ENCODE data around the gene BCL6B. TPM values are rescaled to one million over a fixed set of nuclear protein-coding genes. Genes with fewer than 3 reads are reported as not detected.
A peak's percentile ranks its signal among the peaks of the same experiment; 100 is the strongest.
"Not testable (repeated sequence)": the region's sequence is repeated elsewhere in the genome, so short reads cannot be mapped to it uniquely, and the experiment has no call there.

Gene BCL6B
- total RNA-seq, 1 donor from 2014 or later = 2.0 TPM

DNA sequence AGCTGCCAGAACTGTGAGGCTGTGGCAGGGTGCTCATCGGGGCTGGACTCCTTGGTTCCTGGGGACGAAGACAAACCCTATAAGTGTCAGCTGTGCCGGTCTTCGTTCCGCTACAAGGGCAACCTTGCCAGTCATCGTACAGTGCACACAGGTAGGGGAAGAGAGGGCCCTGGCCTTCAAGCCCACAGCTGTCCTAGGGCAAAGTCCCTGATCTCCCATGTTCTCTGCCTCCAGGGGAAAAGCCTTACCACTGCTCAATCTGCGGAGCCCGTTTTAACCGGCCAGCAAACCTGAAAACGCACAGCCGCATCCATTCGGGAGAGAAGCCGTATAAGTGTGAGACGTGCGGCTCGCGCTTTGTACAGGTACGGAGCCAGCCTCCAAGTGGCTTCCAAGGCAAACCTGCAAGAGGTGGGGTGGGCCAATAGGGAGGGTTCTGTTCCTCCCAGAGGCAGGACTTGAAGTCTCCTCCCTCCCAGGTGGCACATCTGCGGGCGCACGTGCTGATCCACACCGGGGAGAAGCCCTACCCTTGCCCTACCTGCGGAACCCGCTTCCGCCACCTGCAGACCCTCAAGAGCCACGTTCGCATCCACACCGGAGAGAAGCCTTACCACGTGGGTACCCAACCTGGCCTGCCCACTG is 3.7 kb downstream of the BCL6B start:
- FAIRE-seq (no peak), DNase-seq (ENCODE audit: low spot score in 2 of 2) (no peak)

DNA sequence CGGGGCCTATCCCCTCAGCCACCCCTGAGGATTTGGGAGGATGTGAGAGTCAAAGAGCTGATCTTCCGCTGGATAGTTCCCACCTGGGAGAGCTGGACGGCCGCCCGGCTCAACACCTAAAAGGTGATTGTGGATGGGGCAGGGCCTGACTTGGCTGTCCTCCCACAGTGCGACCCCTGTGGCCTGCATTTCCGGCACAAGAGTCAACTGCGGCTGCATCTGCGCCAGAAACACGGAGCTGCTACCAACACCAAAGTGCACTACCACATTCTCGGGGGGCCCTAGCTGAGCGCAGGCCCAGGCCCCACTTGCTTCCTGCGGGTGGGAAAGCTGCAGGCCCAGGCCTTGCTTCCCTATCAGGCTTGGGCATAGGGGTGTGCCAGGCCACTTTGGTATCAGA is 4.5 kb downstream of the BCL6B start:
- DNase-seq (ENCODE audit: low spot score in 2 of 2) (no peak), FAIRE-seq (no peak)

DNA sequence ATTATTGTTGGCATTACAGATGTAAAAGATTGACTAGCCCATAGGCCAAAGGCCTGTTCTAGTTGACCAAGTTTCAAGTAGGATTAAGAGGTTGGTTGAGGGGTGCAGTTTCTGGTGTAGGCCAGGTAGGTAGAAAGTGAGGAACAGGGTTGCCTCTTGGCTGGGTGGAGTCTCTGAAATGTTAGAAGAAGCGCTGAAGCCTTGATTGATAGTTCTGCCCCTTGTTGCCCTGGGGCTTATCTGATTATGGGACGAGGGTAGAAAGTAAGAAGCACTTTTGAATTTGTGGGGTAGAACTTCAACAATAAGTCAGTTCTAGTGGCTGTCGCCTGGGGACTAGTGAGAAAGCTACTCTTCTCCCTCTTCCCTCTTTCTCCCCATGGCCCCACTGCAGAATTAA is 6.2 kb downstream of the BCL6B start:
- DNase-seq (ENCODE audit: low spot score in 2 of 2) (no peak), FAIRE-seq (no peak)

DNA sequence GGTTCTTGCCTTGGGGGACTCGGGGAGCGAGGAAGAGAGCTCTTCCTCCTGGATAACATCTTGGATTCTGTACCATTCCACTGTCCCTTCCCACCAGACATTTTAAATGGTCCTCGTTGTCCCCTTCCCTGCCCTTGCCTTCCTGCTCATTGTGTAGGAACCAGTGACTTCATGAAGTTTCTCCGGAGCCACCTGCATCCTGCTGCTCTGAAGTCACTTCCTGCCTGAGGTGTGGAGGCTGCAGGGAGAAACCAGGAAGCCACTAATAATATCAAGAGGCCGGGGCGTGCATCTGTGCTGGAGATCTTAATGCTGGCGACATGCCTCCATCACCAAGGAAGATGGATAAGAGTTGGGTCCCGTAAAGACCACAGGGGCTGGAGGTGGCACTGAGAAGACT is 6.8 kb downstream of the BCL6B start:
- DNase-seq (ENCODE audit: low spot score in 2 of 2) = no peak
- no peak for FAIRE-seq

DNA sequence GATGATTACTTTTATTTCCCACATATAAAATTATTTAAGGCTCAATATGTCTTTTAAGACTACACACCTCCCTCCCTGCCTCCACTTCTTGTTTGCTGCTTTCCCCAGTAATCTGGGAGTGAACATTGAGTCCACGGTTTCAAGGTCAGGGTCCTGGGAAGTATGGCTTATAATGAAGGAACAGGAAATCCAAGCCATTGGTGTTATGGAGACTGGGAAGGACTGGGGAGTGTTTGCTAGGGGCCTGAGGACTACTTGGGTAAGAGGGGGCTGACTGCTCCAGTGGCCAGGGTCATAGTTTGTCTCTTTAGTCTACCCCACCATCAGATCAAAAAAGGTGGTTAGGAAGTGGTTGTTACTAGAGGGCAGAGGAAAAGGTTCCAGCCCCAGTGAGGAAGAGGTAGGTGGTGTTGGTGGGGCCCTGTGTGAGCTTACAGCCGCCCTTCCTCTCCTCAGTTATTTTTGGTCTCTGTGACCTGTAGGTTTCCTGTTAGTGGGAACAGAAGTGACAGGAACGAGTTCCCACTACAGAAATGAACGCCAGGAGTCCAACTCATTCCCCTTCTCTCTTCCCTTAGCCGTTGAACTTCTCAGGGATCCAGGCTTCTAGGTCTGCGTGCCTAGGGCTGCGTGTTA is 12.2 kb downstream of the BCL6B start:
- DNase-seq (ENCODE audit: low spot score in 2 of 2) (no peak), FAIRE-seq (no peak)

DNA sequence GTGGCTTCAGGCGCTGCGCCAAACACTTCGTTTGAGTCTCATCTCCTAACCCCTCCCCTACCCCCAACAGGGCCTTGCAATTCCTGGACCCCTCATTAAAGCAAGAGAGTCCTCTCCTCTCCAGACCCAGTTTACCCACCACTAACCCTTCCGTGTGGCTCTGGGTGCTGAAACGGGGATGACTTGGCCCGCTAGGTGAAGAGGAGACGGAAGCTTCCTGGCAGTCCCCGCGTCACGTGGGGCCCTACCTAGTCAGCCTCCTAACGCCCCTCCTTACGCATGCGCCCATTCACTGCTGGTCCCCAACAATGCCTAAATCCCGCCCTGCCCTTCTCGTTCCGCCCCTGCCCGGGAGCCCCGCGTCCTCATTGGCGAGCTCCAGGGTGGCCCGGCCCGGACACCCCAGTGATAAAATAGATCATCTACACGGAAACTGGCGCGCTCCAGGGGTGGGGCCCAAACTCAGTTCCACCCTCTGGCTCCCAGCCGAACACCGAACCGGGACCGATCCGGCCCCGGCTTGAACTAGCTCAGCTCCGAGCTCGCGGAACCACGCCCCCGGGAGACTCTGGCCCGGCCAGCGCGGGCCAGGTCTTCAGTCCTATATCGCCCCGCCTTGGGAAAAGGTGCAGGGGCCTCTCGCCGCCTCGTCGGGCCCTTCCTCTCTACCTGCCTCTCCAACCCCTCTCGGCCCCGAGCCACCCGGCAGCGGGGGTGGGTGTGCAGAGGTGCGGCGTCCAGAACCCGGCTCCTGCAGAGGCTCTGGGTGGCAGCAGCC is 12.9 kb downstream of the BCL6B start, which contains the start of gene SLC16A13:
TSS of gene SLC16A13 (plus strand) at position 425 of the 778 bp plus-strand sequence. CDS start 368 bp downstream, outside the sequence.
- DNase-seq (ENCODE audit: low spot score in 2 of 2) = peak; percentile 82 to 97
- FAIRE-seq = no peak

DNA sequence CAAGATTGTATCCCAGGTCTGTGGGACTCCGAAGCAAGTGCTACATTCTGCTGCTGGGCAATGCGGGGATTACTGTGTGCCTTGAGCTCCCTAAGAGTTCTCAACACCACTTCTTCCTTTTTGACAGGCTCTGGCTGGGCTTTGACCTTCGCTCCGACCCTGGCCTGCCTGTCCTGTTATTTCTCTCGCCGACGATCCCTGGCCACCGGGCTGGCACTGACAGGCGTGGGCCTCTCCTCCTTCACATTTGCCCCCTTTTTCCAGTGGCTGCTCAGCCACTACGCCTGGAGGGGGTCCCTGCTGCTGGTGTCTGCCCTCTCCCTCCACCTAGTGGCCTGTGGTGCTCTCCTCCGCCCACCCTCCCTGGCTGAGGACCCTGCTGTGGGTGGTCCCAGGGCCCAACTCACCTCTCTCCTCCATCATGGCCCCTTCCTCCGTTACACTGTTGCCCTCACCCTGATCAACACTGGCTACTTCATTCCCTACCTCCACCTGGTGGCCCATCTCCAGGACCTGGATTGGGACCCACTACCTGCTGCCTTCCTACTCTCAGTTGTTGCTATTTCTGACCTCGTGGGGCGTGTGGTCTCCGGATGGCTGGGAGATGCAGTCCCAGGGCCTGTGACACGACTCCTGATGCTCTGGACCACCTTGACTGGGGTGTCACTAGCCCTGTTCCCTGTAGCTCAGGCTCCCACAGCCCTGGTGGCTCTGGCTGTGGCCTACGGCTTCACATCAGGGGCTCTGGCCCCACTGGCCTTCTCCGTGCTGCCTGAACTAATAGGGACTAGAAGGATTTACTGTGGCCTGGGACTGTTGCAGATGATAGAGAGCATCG is 15.4 kb downstream of the BCL6B start:
- DNase-seq (ENCODE audit: low spot score in 2 of 2) (no peak), FAIRE-seq (no peak)

DNA sequence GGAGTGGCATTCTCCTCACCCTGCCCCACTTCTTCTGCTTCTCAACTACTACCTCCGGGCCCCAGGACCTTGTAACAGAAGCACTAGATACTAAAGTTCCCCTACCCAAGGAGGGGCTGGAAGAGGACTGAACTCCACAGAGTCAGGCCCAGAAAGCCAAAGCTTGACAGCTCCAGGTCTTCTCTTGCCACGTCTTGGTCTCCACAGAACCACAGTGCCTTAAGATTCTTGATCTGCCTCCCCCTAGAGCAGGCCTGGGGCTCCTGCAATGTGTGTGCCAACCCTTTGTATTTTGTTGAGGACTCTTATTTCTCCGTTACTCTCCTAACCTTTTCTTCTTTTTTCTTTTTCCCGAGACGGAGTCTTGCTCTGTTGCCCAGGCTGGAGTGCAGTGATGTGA is 17.0 kb downstream of the BCL6B start:
- DNase-seq (ENCODE audit: low spot score in 2 of 2) (peak in 1 of 2 donors; percentile 15), FAIRE-seq (no peak)

DNA sequence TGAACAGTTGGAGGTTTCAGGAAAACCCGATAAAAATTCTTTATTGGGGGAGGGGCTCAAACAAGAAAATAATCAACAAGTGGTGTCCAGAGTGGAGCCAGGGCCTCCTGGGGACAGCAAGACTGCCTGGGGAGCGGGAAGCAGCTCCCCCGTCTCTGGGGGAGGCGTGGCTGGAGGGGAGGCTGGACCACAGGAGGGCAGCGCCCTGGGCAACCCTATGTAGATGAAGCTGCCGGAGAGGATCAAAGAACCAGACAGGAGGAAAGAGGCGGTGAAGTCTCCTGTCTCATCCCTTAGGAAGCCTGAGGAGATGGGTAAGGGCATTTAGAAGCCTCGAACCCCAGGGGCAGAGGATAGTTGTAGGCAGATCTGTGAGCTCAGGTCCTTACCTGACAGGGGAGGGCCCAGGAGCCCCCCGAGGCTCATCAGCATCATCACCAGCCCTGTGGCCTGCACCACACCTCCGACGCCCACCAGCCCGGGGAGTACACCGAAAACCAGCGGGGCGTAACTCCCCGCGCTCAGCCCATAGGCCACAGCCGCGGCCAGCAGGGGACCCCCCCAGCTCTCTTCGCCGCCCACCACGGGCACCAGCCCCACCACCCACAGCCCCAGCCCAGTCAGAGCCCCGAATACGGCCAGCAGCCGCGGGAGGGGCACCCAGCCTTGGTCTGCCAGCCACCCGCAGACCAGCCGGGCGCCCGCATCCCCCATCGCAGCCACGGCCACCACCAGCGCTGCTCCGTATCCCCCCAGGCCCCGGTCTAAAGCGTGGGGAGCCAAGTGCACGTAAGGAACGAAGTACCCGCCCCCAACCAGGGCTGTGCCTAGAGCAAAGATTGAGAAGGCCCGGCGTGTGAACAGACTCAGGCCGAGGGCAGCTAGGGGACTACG is 19.0 kb downstream of the BCL6B start:
- no peak for FAIRE-seq
- peak in 1 of 2 donors; percentile 40 for DNase-seq (ENCODE audit: low spot score in 2 of 2)

DNA sequence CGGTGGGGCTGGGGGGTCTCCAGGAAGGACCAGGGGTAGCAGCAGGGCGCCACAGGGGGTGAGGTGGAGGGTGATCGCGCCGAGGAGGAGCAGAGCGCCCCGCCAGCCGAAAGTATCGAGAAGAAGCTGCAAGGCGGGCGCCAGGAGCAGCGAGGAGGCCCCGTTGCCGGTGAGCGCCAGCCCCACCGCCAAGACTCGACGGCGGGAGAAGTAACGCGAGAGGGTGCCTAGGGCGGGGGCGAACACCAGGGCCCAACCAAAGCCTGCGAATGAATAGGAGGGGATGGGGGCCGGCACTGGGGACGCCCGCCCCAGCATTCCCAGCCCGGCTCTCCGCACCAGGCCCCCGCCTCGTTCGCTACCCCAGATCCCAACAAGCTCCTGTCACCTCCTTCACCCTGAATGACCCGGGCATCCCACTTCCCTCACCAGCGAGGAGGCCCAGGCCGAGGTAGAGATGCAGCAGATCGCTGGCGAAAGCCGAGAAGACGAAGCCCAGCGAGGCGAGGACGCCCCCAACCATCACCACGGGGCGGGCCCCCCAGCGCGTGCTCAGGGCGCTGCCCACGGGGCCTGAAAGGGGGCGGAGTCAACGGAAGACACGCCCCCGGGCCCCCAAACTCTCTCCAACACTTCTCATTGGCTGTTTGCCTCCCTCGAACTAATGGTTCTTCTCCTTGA is 19.8 kb downstream of the BCL6B start:
- FAIRE-seq (no peak), DNase-seq (ENCODE audit: low spot score in 2 of 2) (peak in 1 of 2 donors; percentile 35)

DNA sequence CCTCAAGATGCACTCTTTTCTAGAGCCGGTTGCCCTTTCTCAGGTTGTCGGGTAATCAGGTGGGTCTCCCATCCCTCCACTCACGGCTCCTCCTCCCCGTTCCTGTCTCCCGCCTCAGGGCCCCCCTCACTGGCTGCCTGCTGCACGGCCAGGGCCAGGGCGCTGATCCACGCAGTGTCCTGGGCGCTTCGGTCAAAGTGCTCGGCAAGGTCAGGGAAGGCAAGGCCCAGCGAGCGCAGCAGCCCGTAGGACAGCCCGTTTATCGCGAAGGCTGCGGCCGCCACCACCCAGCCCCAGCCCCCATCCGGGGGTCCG is 20.3 kb downstream of the BCL6B start:
- FAIRE-seq (no peak), DNase-seq (ENCODE audit: low spot score in 2 of 2) (peak in 1 of 2 donors; percentile 22)

DNA sequence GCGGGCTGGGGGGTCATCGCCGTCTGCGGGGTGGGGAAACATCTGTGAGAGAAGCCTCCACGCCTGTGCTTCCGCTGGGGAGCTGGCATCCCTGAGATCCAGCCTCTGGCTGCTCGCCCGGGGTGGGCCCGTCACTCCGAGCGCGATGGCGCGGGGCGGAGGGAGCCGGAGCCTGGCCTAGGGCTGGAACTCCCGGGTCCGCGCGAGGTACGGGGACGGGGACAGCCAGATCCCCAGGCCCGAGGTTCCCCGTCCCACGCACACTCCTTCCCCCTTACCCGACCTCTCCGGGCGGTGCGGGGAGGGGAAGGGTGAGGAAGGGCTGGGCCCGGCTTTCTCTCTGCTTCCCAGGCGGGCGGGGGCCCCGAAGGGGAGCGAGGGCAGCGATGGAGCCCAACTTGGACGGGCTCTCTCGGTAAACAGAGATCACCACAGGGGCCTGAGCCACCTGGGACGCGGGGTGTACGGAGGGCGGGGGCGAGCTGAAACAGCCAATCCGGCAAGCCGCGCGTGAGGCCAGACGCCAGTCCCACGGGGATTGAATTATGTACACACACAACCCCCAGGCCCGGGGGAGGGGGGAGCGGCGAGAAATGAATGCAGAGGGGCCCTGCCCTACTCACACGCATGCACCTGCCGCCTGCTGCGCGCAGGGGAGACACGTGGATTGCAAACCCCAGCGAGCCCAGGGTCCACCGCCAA is 20.8 kb downstream of the BCL6B start, which contains the start of gene SLC16A11:
TSS of gene SLC16A11 (minus strand) at position 596 of the 702 bp plus-strand sequence. CDS start at position 17, 579 bp downstream.
- DNase-seq (ENCODE audit: low spot score in 2 of 2) (peak in 1 of 2 donors; percentile 34), FAIRE-seq (no peak)

DNA sequence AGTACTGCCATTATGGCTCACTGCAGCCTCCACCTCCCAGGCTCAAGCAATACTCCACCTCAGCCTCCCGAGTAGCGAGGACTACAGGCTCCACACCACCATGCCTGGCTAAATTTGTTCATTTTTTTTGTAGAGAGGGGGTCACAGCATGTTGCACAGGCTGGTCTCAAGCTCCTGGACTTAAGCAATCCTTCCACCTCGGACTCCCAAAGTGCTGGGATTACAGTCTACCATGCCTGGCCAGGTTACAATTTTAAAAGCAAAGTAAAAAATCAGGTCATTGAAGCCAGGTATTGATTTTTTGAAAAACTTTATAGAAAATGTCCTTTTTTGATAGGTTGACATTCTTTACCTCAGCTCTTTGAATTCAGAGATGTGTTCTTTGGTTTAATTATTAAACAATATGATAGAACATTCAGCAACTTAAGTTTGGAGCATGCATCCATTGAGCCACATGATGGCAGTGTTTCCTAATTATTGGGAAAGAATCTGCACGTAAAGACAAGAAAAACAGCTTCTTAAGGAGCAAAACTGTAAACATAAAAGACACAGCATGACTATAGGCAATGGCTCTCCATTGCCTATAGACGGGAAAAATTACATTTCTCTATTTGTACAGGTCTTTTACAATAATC is 22.8 kb downstream of the BCL6B start:
- DNase-seq (ENCODE audit: low spot score in 2 of 2) (no peak), FAIRE-seq (peak; percentile 51)

DNA sequence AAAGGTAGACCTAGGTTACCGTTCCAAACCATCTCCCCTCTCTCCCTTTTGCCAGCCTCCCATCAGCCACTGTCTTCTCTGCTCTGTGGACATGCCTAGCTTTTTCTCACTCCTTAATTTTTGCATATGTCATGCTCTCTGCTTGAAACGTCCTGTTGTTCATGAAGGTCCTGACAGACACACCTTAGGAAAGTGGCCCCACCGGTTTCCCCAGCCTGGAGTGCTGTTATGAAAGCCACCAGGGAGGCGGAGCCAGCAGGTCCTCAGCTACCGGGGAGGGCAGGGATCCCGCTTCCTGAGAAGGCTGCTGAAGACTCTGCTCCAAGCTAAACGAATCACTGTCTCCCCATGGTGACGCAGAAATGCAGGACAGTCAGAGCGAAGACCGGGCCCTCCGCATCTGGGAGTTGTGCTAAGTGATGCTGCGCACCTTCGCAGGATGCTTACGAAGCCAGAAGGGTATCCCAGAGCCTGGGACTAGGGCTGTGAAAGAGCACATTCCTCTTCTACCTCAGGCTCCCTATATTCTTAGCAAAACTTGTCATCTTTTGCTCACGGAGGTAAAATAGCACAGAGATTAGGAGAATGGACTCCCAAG is 23.4 kb downstream of the BCL6B start:
- FAIRE-seq = no peak
- DNase-seq (ENCODE audit: low spot score in 2 of 2) = no peak

DNA sequence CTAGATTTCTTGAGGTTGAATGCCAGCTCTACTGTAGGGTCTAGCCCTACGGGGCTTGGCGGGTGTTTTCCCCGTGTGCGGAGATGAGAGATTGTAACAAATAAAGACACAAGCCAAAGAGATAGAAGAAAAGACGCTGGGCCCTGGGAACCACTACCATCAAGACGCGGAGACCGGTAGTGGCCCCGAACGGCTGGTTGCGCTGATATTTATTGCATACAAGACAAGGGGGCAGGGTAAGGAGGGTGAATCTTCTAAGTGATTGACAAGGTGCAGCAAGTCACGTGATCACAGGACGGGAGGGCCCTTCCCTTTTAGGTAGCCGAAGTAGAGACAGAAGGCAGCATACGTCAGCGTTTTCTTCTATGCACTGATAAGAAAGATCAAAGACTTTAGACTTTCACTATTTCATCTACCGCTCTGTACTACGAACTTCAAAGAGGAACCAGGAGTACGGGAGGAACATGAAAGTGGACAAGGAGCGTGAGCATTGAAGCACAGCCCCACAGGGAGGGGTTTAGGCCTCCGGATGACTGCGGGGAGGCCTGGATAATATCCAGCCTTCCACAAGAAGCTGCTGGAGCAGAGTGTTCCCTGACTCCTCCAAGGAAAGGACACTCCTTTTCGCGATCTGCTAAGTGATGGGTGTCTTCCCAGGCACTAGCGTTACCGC is 24.0 kb downstream of the BCL6B start:
- not testable (repeated sequence) for FAIRE-seq; DNase-seq (ENCODE audit: low spot score in 2 of 2)

DNA sequence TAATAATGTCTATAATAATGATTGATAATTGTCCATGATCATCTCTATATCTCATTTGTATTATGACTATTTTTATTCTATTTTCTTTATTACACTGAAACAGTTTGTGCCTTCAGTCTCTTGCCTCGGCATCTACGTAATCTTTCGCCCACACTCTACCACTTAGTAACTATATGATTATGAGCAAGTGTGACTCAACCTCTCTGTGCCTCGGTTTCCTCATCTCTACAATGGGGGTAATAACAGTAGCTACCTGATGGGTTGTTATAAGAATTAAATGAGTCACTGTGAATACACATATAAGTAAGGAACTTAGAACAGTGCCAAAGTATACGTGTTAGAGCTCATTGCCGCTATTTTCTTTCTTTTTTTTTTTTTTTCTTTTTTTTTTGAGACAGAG is 24.7 kb downstream of the BCL6B start:
- no peak for FAIRE-seq

DNA sequence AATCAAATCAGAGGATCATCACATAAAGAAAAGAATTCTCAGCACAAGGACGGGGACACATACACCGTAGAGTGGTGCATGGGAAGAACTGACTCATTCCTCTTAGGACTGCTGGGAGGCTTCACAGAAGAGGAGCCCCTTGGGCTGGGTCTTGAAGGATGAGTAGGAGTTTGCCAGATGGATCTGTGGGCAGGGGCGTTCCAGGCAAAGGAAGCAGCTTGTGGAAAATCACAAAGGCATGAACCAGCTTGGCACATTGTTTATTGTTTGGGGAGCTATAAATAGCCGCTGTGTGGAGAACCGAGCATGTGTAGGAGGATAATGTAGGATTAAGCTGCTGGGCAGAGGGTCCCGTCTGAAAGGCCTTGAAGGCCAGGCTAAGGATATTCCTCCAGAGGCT is 26.1 kb downstream of the BCL6B start:
- FAIRE-seq = no peak
- DNase-seq (ENCODE audit: low spot score in 2 of 2) = no peak

More for the DNA sequence above, 24.7 kb downstream of the BCL6B start:
- no peak for DNase-seq (ENCODE audit: low spot score in 2 of 2)

All from frontal cortex (tissue), 4 donors.